Spinal cord (tissue), 10 donors: ENCODE data around the gene ZBTB46. TPM values are rescaled to one million over a fixed set of nuclear protein-coding genes. Genes with fewer than 3 reads are reported as not detected.
A peak's percentile ranks its signal among the peaks of the same experiment; 100 is the strongest.
"Not testable (repeated sequence)": the region's sequence is repeated elsewhere in the genome, so short reads cannot be mapped to it uniquely, and the experiment has no call there.

Experiments used
- DNase-seq, 6 donors: peaks; one replicate each; pipeline versions ENCODE4 v3.0.0 to v3.0.0-alpha.2; 2013 to 2015; ENCODE audit warnings: low spot score in 6 of 6, low read depth in 4 of 6
- H3K27ac ChIP-seq: one replicate; pipeline ENCODE4 v1.5.1; 2013; ENCODE audit warnings: low read depth, low read length, control low read depth
- H3K27me3 ChIP-seq: one replicate; pipeline ENCODE4 v1.6.1; 2013; ENCODE audit warnings: low read length; ENCODE audit not compliant: control insufficient read depth, insufficient read depth
- H3K36me3 ChIP-seq: one replicate; pipeline ENCODE4 v1.6.1; 2013; ENCODE audit warnings: low read length; ENCODE audit not compliant: control insufficient read depth, insufficient read depth
- H3K4me1 ChIP-seq: one replicate; pipeline ENCODE4 v1.6.1; 2013; ENCODE audit warnings: low read length; ENCODE audit not compliant: control insufficient read depth, insufficient read depth
- H3K4me3 ChIP-seq: one replicate; pipeline ENCODE4 v1.5.1; 2013; ENCODE audit warnings: low read depth, low read length, control low read depth
- H3K9me3 ChIP-seq: one replicate; pipeline ENCODE4 v1.6.1; 2013; ENCODE audit warnings: low read length; ENCODE audit not compliant: control insufficient read depth, insufficient read depth
- WGBS: methylation state at CpG from one replicate; pipeline ENCODE4 v1.1.5; 2013; ENCODE audit warnings: missing lambda C conversion rate; ENCODE audit not compliant: insufficient coverage; 5-methylcytosine and 5-hydroxymethylcytosine counted together
- polyA plus RNA-seq, 2 donors: library from polyadenylated mRNA; unstranded; fragments of 120-200 nt; gene quantifications; one replicate each; pipeline ENCODE4 v1.2.1, GENCODE V29; 2013; ENCODE audit not compliant: insufficient read length in 2 of 2
- total RNA-seq, 2 donors: library from RNA; depleted of rRNA in 1 of 2; stranded (reverse); fragments of 120-200 nt in 1 of 2; fragments of >200 nt in 1 of 2; gene quantifications; one replicate each; pipeline versions ENCODE4 v1.2.3 to v1.2.4, GENCODE V29; 2013 to 2014
- donor health status: healthy.

Gene ZBTB46
- total and polyA plus RNA-seq, 4 donors, result 8.3 to 13.4 (median 11.3) TPM

DNA sequence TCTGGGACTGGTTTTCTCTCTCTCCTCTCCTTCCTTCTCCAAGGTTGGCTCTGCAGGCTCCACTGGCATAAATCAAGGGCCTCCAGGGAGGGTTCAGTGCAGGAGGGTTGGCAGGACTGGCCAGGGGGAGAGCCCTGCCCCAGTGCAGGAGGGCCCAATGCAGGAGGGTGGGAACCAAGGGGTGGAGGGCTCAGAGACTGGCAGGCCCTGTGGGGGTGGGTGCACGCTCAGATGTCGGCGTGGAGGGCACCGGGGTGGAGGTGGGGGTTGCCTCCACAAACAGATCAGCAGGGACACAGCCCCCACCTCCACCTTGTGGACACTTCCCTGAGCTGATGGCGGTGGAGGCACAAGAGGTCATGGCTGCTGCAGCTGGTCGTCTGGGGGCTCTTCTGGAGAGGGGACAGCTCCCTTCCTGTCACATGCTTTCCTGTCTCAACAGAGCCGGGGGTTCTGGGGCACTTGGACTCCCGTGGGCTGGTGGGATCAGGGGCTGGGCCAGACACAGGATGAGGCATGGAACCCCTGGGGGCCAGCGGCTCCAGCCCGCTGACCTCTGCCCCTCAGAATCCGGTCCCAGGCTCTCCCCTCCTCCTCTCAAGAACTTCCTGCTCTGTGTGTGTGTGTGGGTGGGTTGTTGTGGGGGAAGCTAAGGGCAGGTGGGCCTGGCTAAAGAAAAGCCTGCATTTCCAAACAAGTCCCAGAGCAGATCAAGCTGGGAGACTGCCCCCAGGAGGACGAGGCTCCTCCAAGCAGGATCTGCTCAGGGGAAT is 27.5 kb upstream of the ZBTB46 start:
- 5% methylated on average over 7 of the region's 12 CpGs for WGBS
- peak in 2 of 6 donors; percentile 42 to 51 for DNase-seq
- peak overlapping the region; percentile 75 for H3K27ac ChIP-seq
- H3K4me1 ChIP-seq, result peaks cover 63% of the 10 kb centered on the region
- peaks cover 26% of the 10 kb centered on the region for H3K36me3 ChIP-seq
- H3K9me3 ChIP-seq, result no peaks in the 10 kb centered on the region
- no peak overlapping the region for H3K4me3 ChIP-seq
- H3K27me3 ChIP-seq, result peaks cover 35% of the 10 kb centered on the region

DNA sequence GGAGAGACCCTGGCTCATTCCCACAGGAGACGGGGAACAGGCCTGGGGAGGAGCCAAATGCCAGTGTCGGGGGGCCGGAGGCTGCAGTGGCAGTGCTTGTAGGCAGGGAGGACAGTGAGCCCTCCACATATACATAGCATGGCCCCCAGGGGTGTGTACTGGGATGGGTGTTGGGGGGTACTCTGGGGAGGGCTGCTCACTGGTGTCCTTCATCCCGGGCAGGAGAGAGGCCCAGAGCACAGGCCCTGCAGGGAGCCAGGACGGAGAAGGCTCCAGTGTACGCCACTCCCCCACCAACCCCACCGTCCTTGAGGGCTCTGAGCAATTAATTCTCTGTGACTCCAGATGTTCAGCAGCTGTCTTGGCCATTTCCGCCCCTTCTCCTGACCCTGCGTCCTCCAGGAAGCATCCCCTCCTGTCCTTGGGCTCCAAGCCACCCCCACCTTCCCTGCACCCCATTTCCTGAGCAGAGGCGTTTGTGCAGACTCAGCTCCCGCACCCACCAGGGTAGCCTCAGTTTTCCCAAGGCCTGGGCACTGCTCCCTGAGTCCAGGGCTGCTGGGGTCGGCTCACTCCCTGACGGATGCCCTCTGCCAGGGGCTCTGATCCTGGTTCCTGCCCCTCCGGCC is 26.8 kb upstream of the ZBTB46 start:
- DNase-seq, result peak in 1 of 6 donors; percentile 46
- Histone ChIP-seq H3K4me3 (no peak overlapping the region), H3K27me3 (peaks cover 35% of the 10 kb centered on the region), H3K36me3 (peaks cover 26% of the 10 kb centered on the region), H3K4me1 (peaks cover 61% of the 10 kb centered on the region), H3K9me3 (no peaks in the 10 kb centered on the region), H3K27ac (peak overlapping the region; percentile 75)
- 20% methylated on average over 10 of the region's 14 CpGs for WGBS

DNA sequence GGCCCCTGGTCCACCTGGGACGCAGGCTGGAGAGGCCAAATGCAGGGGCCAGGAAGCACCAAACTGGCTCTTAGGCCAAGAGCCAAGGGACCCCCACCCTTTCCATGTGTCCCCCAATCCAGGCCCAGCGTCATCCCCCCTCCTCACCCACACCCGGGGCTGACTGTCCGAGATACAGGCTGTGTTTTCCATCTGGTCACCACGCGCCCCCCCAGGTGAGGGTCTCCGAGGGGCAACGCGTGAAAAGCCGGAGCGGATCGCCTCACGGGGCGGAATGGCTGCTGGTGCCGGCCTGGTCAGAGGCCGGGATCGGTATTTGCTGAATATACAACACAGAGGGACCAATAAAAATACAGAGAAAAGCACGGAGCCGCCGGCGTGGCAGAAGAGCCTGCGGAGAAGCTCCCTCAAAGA is 25.0 kb upstream of the ZBTB46 start:
- no peaks in the 10 kb centered on the region for H3K9me3 ChIP-seq
- H3K4me1 ChIP-seq, result peaks cover 61% of the 10 kb centered on the region
- H3K27ac ChIP-seq, result peak overlapping the region; percentile 25
- no peak for DNase-seq
- 28% methylated on average over 20 of the region's 22 CpGs for WGBS
- peaks cover 9% of the 10 kb centered on the region for H3K36me3 ChIP-seq
- no peak overlapping the region for H3K4me3 ChIP-seq
- H3K27me3 ChIP-seq, result peaks cover 35% of the 10 kb centered on the region

DNA sequence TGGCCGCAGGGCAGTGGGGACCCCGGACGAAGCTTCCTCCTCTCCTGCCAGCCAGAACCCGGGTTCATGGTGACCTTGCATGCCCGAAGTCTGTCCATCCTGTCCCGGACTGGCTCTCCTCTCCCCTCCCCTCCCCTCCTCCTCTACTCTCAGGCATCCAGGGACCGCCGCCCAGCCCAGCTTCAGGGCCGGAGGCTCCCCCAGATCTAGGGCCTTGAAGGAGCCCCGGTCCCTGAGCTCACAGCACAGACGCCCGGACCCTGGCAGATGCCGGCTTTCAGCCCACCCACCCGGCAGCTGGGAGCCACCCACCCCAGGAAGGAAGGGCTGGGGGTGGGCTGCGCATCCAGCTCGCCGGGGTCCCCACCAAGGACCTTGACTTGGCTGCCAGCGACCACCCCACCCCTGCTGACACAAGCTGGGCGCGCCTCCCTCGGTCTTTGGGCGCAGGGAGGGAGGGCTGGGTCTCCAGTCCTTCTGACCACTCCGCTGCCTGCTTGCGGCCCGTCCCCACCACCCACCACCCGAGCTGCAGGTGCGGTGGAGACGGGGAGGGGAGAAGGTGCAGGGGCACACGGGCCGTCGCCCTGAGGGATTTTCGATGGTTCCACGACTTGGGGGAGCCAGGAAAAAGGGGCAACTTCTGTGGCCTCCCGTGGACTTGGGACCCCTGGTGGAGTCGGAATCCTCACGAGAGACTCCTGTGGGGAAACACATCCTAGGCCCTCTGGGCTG is 24.5 kb upstream of the ZBTB46 start:
- peaks cover 57% of the 10 kb centered on the region for H3K4me1 ChIP-seq
- peaks cover 3% of the 10 kb centered on the region for H3K36me3 ChIP-seq
- peak overlapping the region; percentile 81 for H3K27ac ChIP-seq
- WGBS, result 8% methylated on average over 35 of the region's 36 CpGs
- H3K9me3 ChIP-seq, result no peaks in the 10 kb centered on the region
- DNase-seq, result no peak
- H3K4me3 ChIP-seq, result no peak overlapping the region
- H3K27me3 ChIP-seq, result peaks cover 35% of the 10 kb centered on the region

DNA sequence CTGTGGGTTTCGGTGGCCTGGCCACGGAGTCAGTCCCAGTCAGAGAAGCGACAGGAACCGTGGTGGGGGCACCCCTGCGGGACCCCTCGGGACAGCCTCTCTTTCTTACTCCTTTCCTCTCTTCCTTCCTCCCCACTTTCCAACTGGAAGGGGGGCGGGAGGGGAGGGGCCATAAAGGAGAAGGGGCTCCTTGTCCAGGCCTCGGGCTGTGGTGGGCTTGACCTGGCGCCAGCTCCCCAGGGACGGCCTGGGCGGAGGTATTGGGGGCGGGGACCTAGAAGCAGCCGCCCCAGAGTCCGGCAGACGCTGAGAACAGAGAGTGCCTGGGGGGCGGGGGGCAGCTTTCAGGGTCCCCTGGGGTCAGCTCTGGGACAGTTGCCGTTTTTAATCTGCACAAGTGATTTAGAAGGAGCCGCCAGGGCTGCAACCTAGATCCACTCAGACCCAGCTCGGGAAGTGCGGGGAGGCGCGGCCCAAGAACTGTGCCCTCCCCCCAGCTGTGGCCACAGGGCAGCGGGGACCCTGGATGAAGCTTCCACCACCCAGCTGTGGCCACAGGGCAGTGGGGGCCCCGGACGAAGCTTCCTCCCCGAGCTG is 23.8 kb upstream of the ZBTB46 start:
- Histone ChIP-seq H3K36me3 (no peaks in the 10 kb centered on the region), H3K27me3 (peaks cover 35% of the 10 kb centered on the region), H3K4me1 (peaks cover 53% of the 10 kb centered on the region), H3K9me3 (no peaks in the 10 kb centered on the region), H3K27ac (peak overlapping the region; percentile 81), H3K4me3 (no peak overlapping the region)
- DNase-seq, result peak in 1 of 6 donors; percentile 37
- 8% methylated on average over 21 of the region's 26 CpGs for WGBS

DNA sequence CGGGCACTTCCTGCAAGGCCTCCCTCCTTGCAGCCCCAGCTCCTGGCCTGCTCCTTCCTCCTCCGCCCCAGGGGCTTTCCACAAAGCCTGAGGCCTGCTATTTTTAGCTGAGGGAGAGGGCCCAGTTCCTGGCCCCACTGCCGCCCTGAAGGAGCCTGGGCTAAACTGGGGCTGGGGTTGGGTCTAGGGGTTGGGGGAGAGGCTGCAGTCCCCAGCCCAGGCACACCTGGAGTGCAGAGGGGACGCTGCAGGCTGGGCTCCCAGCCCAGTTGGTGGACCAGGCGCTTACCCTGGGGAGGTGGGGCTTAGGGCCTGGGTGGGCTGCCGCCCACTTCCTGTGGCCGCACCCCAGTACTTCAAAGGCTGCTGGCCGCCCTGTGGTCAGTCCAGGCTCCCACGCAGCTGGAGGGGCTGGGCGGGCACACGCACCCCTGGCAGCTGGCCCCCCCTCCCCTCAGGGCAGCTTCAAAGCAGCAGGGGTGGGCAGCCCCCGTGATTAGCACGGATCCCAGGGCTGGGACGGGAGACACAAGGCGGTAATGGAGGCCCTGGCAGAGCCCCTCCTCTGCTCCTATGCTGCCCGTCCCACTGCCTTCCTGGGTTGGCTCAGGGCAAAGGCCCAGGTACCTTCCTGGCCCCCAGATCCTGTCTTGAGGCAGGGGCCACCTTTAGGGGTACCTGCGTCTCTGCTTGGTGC is 23.2 kb upstream of the ZBTB46 start:
- 27% methylated on average over 16 of the region's 17 CpGs for WGBS
- H3K4me3 ChIP-seq, result no peak overlapping the region
- no peak for DNase-seq
- peaks cover 35% of the 10 kb centered on the region for H3K27me3 ChIP-seq
- H3K36me3 ChIP-seq, result no peaks in the 10 kb centered on the region
- H3K4me1 ChIP-seq, result peaks cover 48% of the 10 kb centered on the region
- peak overlapping the region; percentile 81 for H3K27ac ChIP-seq
- no peaks in the 10 kb centered on the region for H3K9me3 ChIP-seq

- not testable (repeated sequence) for H3K36me3 ChIP-seq, H3K9me3 ChIP-seq, H3K4me3 ChIP-seq, DNase-seq
- Histone ChIP-seq H3K27me3 (peaks cover 35% of the 10 kb centered on the region), H3K27ac (peak overlapping the region; percentile 81), H3K4me1 (peaks cover 43% of the 10 kb centered on the region)
- WGBS, result 89% methylated on average over 4 of the region's 4 CpGs
These were observed 22.6 kb upstream of the ZBTB46 start for GRCh38 chr20:63853733-63854068.

DNA sequence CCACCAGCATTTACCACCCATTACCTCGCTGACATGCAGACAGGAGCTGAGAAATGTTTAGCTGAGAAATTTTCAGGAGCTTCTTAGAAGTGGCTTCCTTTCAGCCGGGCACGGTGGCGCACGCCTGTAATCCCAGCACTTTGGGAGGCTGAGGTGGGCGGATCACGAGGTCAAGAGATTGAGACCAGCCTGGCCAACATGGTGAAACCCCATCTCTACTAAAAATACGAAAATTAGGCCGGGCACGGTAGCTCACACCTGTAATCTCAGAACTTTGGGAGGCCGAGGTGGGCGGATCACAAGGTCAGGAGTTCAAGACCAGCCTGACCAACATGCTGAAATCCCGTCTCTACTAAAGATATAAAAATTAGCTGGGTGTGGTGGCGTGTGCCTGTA is 20.5 kb upstream of the ZBTB46 start:
- H3K27me3 ChIP-seq, result peaks cover 37% of the 10 kb centered on the region
- WGBS, result 97% methylated on average over 8 of the region's 14 CpGs
- not testable (repeated sequence) for DNase-seq, H3K9me3 ChIP-seq, H3K27ac ChIP-seq, H3K4me3 ChIP-seq, H3K36me3 ChIP-seq
- peaks cover 46% of the 10 kb centered on the region for H3K4me1 ChIP-seq
